SH-SY5Y (cell line): ENCODE measurements around the gene RFWD3.

Source experiments
- GATA2 ChIP-seq: IDR thresholded peaks from 2 replicates; pipeline ENCODE4 v1.6.1; 2011; ENCODE audit warnings: mild to moderate bottlenecking, low read depth, low read length
- GATA3 ChIP-seq: IDR thresholded peaks from 2 replicates; pipeline ENCODE4 v1.6.1; 2011; ENCODE audit warnings: low read depth, mild to moderate bottlenecking, low read length, moderate library complexity

DNA sequence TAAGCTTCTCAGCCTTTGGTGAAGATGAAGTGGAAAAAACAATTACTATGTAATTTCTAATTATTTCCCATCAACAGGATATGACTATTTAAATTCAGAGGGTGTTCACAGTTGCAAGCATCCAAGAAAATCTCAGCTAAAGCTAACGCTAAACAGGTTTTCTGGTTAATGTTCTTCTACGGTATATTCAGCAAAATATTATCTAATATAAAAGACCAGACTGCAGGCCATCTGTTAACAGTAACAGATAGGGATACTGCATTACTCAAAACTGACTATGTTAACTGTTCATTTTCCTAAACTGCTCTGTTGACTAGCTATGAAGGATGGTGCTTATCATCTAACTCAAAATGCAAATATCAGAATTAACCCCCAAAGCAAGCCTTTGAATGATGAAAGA lies 92.5 kb downstream of the RFWD3 start:
- TF ChIP-seq GATA2 (no peak), GATA3 (no peak)
